Tibial nerve (tissue), 4 donors: ENCODE measurements around the gene DAPK1. TPM values are rescaled to one million over a fixed set of nuclear protein-coding genes. Genes with fewer than 3 reads are reported as not detected.

Experiments
- DNase-seq, 2 donors: peaks; one replicate each; pipeline ENCODE4 v3.0.0-alpha.2; 2019; ENCODE audit warnings: low spot score in 2 of 2
- H3K27ac ChIP-seq, 4 donors: fragments of 200-600 bp; sonication (generic) in 3 of 4; one replicate each; pipeline ENCODE4 v1.5.1; 2017 to 2019; ENCODE audit warnings: mild to moderate bottlenecking in 1 of 4
- H3K27me3 ChIP-seq, 2 donors: fragments of 200-600 bp; sonication (generic) in 1 of 2; one replicate each; pipeline versions ENCODE4 v1.5.1 to v1.6.0; 2017 to 2019
- H3K36me3 ChIP-seq, 3 donors: fragments of 200-600 bp; sonication (generic); one replicate each; pipeline ENCODE4 v1.5.1; 2018 to 2019
- H3K4me1 ChIP-seq, 4 donors: fragments of 200-600 bp; sonication (generic) in 3 of 4; one replicate each; pipeline ENCODE4 v1.5.1; 2017 to 2019
- H3K4me3 ChIP-seq, 4 donors: fragments of 200-600 bp; sonication (generic) in 3 of 4; one replicate each; pipeline ENCODE4 v1.5.1; 2017 to 2019; ENCODE audit warnings: mild to moderate bottlenecking in 1 of 4, moderate library complexity in 1 of 4
- H3K9me3 ChIP-seq, 4 donors: fragments of 200-600 bp; sonication (generic) in 3 of 4; one replicate each; pipeline ENCODE4 v1.5.1; 2017 to 2019
- CTCF ChIP-seq, 5 experiments: fragments of 200-600 bp in 3 of 5; fragments of 450-650 bp in 2 of 5; sonication (generic) in 3 of 5; IDR thresholded peaks; one replicate each; pipeline ENCODE4 v1.5.1; 2016 to 2019; ENCODE audit warnings: antibody characterized with exemption in 5 of 5, mild to moderate bottlenecking in 3 of 5, moderate library complexity in 2 of 5
- EP300 ChIP-seq, 2 donors: sonication (generic); formaldehyde crosslinking; IDR thresholded peaks; one replicate each; pipeline ENCODE4 v1.6.1; 2017; ENCODE audit warnings: antibody characterized with exemption in 2 of 2, mild to moderate bottlenecking in 1 of 2
- POLR2A ChIP-seq, 2 donors: fragments of 450-650 bp; IDR thresholded peaks; one replicate each; pipeline ENCODE4 v1.6.1; 2017; ENCODE audit warnings: antibody characterized with exemption in 2 of 2, mild to moderate bottlenecking in 2 of 2, moderate library complexity in 2 of 2
- WGBS, 2 donors: methylation state at CpG; one replicate each; pipeline ENCODE4 v1.1.5; 2018; 5-methylcytosine and 5-hydroxymethylcytosine counted together
- small RNA-seq: library from RNA; depleted of rRNA; stranded (forward); fragments of <200 nt; gene quantifications from one replicate; pipeline ENCODE3, GENCODE V24; 2016
- total RNA-seq, 4 donors: library from RNA; depleted of rRNA; stranded (reverse); fragments of >200 nt; gene quantifications; one replicate each; pipeline ENCODE4 v1.1.0, GENCODE V29; 2016

DAPK1 gene
- total RNA-seq, 4 donors from 2014 or later = 58.8 to 97.3 (median 64.2) TPM

GRCh38 chr9:87753313-87753712, 255.6 kb downstream of the DAPK1 start:
- H3K36me3 ChIP-seq = no peaks in the 10 kb centered on the region
- H3K27ac ChIP-seq = no peak overlapping the region
- no peak overlapping the region for H3K4me3 ChIP-seq
- 45 to 53% methylated on average over 2 of the region's 2 CpGs for WGBS, 2 donors
- H3K27me3 ChIP-seq = no peaks in the 10 kb centered on the region
- DNase-seq = no peak
- no peaks in the 10 kb centered on the region for H3K4me1 ChIP-seq
- no peak for TF ChIP-seq POLR2A (IDR thresholded peaks at IDR 0.05)
- TF ChIP-seq CTCF (IDR thresholded peaks at IDR 0.05) = no peak
- no peak for TF ChIP-seq EP300 (IDR thresholded peaks at IDR 0.05)
- peaks cover 0 to 5% (median 0%) of the 10 kb centered on the region in 4 donors for H3K9me3 ChIP-seq

Small RNA genes lying within 50 kb of the gene (small RNA-seq; reads per million reads assigned to genes)
- not detected for gene AL161787.1

Other genes starting within 250 kb of the DAPK1 start
- 100 to 1,000 TPM in 2 of 4 donors, 10 to 100 TPM in 2; 77.7 to 181 (median 100) TPM for gene CTSL, start 228.3 kb downstream of the DAPK1 start, total RNA-seq